NOMO-1 treated with DMSO at 0.1 percent for 48 hours (cell line): ENCODE results near the gene TCF4.
A peak's percentile ranks its signal among the peaks of the same experiment; 100 is the strongest.

Experiments used
- DNase-seq: peaks from one replicate; lab custom pipeline; 2025; ENCODE audit not compliant: unreplicated experiment; lab: John Stamatoyannopoulos, UW

The TCF4 gene

DNA sequence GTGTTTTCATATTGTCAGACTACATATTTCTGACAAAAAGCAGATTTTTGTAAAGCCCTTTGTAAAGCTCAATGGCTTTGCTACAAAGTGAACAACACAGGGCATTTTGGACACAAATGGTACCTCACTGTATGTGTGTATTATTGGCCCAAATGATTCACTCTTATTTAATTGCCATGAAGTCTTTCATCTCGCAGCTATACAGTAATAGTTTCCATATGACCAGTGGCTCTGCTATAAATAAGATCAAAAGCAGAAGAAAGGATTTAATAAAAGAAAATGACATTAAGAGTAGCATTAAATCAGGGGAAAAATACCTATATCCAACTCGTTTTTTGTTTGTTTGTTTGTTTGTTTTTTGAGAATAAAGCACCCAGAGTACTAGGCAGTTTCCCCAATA is 344.7 kb downstream of the TCF4 start:
- DNase-seq = no peak

GRCh38 chr18:55240978-55241377 is 347.0 kb downstream of the TCF4 start:
- no peak for DNase-seq

DNA sequence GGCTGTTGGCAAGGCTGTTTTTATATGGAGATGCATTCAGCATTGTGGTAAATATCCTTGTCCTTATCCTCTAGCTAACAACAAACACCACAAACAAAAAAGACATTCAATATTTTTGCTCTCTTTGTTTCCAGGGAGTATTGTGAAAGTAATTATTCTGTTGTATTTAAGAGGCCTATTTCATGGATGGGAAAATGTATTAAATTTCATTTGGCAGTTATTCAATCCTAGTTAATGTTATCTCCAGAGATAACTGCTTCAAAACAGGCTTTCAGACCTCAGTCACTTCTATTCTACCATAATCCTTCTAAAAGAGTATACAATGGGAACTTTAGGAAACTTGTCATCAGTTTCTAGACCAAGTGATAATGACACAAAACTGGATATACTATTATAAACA is 348.3 kb downstream of the TCF4 start:
- no peak for DNase-seq

- no peak for DNase-seq
Measured at GRCh38 chr18:55237660-55238059, 350.3 kb downstream of the TCF4 start.

DNA sequence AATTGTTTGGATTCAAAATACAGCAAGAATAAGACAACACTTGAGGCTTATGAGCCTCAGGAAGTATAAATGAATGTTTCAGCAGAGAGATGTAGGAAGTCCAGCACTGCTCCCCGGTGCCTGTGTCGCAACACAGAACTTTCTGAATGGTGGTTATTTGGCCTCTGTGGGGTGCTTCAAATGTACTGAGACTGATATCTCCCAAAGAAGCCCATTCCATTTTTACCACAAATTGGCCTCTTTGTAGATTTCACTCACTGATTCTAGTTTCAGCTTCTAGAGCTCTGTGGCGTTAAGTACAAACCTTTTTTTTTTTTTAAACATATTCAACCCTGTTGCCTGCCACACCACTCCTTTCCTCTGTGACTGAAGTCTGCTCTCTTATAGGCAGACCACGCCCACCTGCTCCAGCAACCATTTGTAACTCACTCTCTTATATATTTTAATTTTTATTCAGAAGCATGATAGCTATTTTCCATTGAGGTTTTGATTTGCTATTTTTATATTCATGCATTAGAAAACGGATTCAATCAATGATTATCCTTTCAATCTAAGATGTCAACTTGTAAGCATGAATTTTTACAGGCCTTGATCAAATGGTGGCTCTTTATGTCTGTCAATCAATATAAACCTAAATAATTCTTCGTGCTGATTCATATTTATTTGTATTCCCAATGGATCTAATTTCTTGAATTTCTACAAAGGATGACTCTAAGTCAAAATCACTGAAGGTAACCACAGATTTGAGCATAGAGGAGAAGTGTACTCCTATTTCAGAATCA is 351.7 kb downstream of the TCF4 start:
- peak; percentile 42 for DNase-seq

DNA sequence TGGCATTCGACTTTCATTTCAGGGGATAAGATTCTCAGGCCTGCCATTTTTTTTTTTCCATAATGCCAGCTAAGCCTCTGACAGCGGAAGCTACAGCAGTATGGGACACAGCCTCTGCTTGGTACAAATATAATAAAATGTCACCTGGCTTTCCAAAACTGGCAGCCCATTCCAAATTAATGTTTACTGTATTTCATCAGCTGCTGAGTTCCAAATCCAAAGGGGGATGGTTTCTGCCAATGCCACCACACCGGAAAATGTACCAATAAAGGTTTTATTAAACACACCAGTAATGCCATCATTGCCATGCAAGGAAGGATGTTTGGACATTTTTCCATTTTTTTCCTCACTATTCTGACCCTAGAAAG is 352.9 kb downstream of the TCF4 start:
- no peak for DNase-seq

DNA sequence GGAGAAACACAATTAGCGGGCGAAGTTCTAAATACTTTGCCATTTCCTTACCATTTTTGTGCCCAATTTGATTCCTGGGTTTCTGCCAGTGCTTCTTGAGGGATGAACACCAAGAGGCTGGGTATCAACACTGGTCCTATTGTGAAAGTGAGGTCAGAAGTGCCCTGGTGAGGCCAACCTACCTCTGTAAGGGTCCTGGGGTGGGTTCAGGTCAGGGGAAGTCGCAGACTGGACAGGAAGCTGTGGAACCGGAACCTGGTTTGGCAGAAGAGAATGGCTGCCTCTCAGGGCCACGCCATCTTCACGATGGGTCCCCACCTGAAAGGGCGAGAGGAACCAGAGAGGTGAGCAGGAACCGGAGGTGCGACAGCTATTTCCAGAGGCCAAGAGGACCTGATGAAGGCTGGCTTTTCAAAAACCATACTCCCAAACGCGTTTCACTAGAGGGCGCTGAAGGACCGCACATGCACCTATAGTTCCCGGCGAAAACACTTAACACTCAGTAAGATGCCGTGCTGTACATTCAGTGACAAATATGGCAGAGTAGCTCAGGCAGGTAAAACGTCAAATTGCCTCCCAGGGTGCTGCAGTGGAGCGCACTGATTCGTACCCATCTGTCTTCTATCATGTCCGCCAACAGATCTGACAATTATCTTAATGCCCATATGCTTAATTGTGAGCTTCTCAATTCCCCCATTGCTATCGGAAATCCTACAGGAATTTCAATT is 353.5 kb downstream of the TCF4 start:
- DNase-seq = peak; percentile 72

GRCh38 chr18:55233857-55234256 is 354.1 kb downstream of the TCF4 start:
- peak; percentile 70 for DNase-seq

GRCh38 chr18:55232506-55232905 is 355.5 kb downstream of the TCF4 start:
- DNase-seq = no peak

DNA sequence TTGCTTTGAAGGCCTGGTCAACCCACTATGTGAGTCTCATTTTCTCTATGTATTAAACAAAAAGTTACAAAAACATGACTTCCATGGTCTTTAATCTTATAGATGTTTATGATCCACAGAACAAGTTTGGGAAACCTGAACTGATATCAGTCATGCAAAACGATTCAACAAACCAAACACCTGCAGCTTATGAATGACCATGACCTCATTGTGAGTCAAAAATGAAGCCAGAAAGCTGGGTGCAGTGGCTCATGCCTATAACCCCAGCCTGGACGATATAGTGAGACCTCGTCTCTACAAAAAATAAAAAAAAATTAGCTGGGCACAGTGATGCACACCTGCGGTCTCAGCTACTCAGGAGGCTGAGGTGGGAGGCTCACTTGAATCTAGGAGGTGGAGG is 358.3 kb downstream of the TCF4 start:
- no peak for DNase-seq

- no peak for DNase-seq
Measured at GRCh38 chr18:55228707-55229106, 359.3 kb downstream of the TCF4 start.

GRCh38 chr18:55228191-55228590 is 359.8 kb downstream of the TCF4 start:
- DNase-seq = no peak

- DNase-seq = peak; percentile 11
Measured at GRCh38 chr18:55227771-55228170, 360.2 kb downstream of the TCF4 start.

DNA sequence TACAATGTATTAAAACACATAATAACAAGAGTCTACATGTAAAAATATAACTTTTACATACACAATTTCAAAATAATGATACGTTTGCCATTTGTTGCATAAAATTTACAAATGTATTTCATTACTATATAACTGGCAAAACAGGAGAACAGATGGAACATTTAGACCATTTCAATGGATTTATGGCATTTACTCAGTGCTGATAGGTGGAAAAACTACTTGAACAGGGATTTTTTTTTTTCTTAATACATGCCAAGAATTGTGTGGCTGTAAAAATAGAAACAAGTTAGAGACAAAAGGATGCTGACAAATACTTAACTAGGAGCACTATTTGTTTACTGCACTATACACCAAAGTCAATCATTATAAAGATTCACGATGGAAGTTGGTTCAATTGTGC is 361.9 kb downstream of the TCF4 start:
- no peak for DNase-seq

DNA sequence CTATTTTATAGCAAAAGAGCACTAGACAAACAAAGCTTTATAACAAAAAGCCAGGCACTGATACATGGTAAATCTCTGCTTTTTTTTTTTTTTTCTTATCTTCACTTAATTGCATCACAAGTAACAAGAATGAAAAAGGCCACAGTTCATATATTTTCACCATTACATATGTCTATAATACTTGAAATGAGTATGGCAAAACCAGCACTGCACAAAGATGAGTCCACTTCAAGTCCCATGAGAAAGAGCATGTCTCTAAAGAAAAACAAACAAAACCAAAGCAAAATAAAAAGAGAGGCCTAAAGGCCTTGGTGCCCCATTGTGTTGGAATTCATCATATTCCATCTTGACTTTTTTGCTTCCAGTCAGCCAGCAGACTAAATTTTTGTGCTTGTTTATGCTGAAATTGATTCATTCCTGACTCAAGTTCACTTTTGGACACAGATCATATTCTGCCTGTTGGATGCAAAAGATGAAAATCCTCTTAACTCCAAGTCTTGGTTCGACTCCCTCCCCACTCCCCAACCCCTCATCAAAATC is 363.8 kb downstream of the TCF4 start:
- DNase-seq = no peak

- no peak for DNase-seq
Measured at GRCh38 chr18:55221622-55222021, 366.4 kb downstream of the TCF4 start.

DNA sequence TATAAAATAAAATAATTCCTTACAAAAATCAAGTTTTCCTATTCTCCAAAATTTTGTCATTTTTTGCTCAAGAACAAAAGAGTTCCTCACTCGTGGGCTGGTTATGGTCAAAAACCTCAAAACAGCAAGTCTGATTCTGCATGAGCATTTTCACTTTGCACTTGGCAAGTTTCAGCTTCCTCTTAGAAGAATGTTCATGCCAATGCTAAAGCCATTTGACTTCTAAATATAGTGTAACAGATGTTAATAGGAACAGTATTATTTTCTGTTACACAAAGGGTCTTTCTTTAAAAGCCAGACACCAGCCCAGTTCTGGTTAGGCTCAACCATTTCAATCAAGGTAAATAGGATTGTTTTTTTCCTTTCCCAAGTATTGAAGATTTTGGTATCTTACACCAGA is 367.5 kb downstream of the TCF4 start:
- peak; percentile 1 for DNase-seq

DNA sequence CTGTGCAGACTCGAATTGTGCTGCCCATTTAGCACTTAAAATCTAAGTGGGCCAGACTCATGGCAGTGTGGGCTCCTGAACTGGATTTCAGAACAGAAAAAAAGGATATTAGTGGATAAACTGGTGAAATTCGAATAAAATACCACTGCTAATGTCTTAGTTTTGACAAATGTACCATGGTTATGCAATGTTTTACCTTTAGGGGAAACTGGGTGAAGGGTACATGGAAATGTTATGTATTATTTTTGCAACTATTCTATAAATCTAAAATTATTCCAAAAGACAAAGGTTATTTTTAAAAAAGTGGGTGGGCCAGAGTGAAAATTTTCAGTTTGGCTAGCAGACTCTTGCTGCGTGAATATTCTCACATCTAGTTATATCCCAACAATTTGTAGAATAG is 368.2 kb downstream of the TCF4 start:
- no peak for DNase-seq

DNA sequence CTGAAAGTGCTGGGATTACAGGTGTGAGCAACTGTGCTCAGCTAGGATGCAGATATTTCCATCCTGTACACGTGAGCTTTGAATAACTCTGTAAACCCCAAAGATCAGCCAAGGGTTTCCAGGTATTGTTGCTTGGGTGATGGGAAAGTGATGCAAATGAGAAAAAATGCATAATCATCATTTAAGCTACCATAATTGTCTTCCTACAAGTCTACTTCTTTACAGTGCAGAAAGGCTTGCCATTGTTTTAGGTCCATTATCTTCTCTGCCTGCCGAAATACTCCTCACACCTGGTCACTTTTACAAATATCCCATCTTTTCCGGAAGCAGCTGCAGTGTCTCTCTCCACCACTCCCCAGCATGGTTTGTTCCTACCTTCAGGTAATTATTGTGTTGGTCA is 368.9 kb downstream of the TCF4 start:
- DNase-seq = no peak

DNA sequence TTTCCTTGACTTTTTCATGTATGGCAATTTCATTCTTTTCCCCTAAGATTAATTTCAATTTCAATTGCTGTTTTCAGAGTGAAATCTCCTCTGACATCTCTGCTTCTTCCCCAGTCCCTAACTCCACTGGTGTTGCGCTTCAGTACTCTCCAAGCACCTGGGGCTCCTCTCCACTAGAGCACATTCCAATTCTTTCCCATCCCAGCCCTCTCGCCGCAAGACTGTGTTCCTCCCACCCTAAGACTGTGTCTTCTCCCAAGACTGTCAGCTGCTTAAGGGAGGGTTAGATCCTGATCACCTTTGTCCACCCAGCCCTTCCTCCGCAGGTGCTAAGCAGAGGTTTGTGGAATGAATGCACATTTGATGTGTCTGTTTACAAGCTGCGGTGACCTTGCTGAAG is 373.0 kb downstream of the TCF4 start:
- no peak for DNase-seq

GRCh38 chr18:55214534-55214933 is 373.5 kb downstream of the TCF4 start:
- no peak for DNase-seq

DNA sequence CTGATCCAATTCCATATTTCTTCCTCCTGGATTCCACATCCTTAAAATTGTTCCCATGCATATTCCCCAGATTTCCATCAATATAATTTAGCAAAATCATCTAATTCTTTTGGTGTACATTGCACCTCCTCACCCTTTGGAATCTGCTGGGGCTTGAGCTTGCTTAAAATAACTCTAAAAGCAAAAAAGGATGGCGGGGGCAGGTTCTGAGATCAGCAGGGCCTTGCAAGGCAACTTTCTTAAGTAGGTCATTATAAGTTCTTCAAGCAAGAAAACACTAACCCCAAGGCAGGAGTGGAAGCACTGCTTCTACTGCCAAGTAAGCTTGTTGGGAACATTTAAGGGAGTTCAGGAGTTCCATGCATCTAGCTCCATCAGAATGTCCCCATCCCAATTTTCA is 374.4 kb downstream of the TCF4 start:
- no peak for DNase-seq
